Body of pancreas (tissue), 4 donors: Measurements from ENCODE around the gene DNALI1.

Experiments used
- POLR2A ChIP-seq, 3 donors: fragments of 450-650 bp; IDR thresholded peaks; one replicate each; pipeline ENCODE4 v1.6.1; 2016; ENCODE audit warnings: antibody characterized with exemption in 3 of 3, mild to moderate bottlenecking in 2 of 3
- TF ChIP-seq, protein P1 (sequence below), 7 experiments: fragments of 450-650 bp in 4 of 7; fragments of 200-600 bp in 3 of 7; sonication (generic) in 3 of 7; IDR thresholded peaks; one replicate each; pipeline ENCODE4 v1.5.1; 2016 to 2019; ENCODE audit warnings: antibody characterized with exemption in 7 of 7

DNA sequence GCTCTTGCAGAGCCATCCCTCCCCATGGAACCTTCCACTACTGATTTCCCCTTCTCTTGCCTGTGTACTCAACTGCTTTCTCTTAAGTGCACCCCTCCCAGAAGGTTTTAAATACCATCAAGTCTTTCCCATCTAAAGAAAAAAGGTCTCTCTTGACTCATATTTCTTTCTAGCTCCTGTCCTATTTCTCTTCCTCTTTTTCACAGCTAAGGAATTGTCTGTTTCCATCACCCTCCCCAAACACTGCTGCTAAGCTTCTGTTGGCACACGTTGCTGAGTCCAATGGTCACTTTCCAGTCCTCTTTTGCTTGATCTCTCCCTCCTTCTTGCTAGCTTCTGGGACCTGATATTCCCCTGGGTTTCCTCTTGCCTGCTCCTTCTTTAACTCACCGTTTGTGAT, 52.3 kb downstream of the DNALI1 start:
- TF ChIP-seq, protein P1, sequence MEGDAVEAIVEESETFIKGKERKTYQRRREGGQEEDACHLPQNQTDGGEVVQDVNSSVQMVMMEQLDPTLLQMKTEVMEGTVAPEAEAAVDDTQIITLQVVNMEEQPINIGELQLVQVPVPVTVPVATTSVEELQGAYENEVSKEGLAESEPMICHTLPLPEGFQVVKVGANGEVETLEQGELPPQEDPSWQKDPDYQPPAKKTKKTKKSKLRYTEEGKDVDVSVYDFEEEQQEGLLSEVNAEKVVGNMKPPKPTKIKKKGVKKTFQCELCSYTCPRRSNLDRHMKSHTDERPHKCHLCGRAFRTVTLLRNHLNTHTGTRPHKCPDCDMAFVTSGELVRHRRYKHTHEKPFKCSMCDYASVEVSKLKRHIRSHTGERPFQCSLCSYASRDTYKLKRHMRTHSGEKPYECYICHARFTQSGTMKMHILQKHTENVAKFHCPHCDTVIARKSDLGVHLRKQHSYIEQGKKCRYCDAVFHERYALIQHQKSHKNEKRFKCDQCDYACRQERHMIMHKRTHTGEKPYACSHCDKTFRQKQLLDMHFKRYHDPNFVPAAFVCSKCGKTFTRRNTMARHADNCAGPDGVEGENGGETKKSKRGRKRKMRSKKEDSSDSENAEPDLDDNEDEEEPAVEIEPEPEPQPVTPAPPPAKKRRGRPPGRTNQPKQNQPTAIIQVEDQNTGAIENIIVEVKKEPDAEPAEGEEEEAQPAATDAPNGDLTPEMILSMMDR (IDR thresholded peaks at IDR 0.05), result no peak
- no peak for TF ChIP-seq POLR2A (IDR thresholded peaks at IDR 0.05)
